Osteoblast (primary cell): ENCODE measurements around the gene GRIN2C. TPM values are rescaled to one million over a fixed set of nuclear protein-coding genes. Genes with fewer than 3 reads are reported as not detected.

Experiments used
- DNase-seq: peaks from one replicate; pipeline ENCODE4 v3.0.0; 2011; ENCODE audit warnings: low spot score, mixed read lengths; ENCODE audit not compliant: insufficient read length; ENCODE audit errors: missing footprints
- H2AFZ ChIP-seq: 2 replicates; pipeline ENCODE4 v1.6.0; 2011; ENCODE audit warnings: mild to moderate bottlenecking, low read length
- H3K27ac ChIP-seq: 2 replicates; pipeline ENCODE4 v1.5.1; 2011; ENCODE audit warnings: mild to moderate bottlenecking, low read depth, low read length, moderate library complexity
- H3K27me3 ChIP-seq: 2 replicates; pipeline ENCODE4 v1.6.0; 2012; ENCODE audit warnings: mild to moderate bottlenecking, control low read depth, inconsistent platforms, low read length, moderate library complexity; ENCODE audit not compliant: insufficient read depth
- H3K36me3 ChIP-seq: 2 replicates; pipeline ENCODE4 v1.5.1; 2011; ENCODE audit warnings: mild to moderate bottlenecking, low read length, control low read depth, moderate library complexity; ENCODE audit not compliant: insufficient read depth
- H3K4me1 ChIP-seq: 2 replicates; pipeline ENCODE4 v1.5.1; 2011; ENCODE audit warnings: mild to moderate bottlenecking, low read length, control low read depth, moderate library complexity; ENCODE audit not compliant: insufficient read depth
- H3K4me2 ChIP-seq: 2 replicates; pipeline ENCODE4 v1.6.0; 2011; ENCODE audit warnings: mild to moderate bottlenecking, low read length; ENCODE audit not compliant: insufficient read depth
- H3K4me3 ChIP-seq: fragments of 200-600 bp; sonication (generic); 3 replicates; pipeline ENCODE4 v1.5.1; 2012; ENCODE audit warnings: mild to moderate bottlenecking, low read length, inconsistent platforms; ENCODE audit not compliant: insufficient read depth
- H3K79me2 ChIP-seq: 2 replicates; pipeline ENCODE4 v1.6.0; 2012; ENCODE audit warnings: mild to moderate bottlenecking, low read length, control low read depth, inconsistent platforms; ENCODE audit not compliant: insufficient read depth
- H3K9me3 ChIP-seq: 2 replicates; pipeline ENCODE4 v1.5.1; 2011; ENCODE audit warnings: low read depth, low read length, control low read depth
- H4K20me1 ChIP-seq: 2 replicates; pipeline ENCODE4 v1.6.0; 2012; ENCODE audit warnings: mild to moderate bottlenecking, low read length, control low read depth; ENCODE audit not compliant: insufficient read depth
- CTCF ChIP-seq: IDR thresholded peaks from 2 replicates; pipeline ENCODE4 v1.5.1; 2011; ENCODE audit warnings: mild to moderate bottlenecking, low read depth, low read length, moderate library complexity; ENCODE audit errors: extremely low read depth
- total RNA-seq: library from RNA; depleted of rRNA; stranded (reverse); fragments of >200 nt; gene quantifications from 2 replicates; pipeline ENCODE4 v1.2.3, GENCODE V29; 2012

The GRIN2C gene
- total RNA-seq, 1 donor = 0.72 TPM

GRCh38 chr17:74856112-74856511 lies 3.6 kb downstream of the GRIN2C start:
- H4K20me1 ChIP-seq = no peaks in the 10 kb centered on the region
- H3K36me3 ChIP-seq = no peaks in the 10 kb centered on the region
- TF ChIP-seq CTCF = no peak
- H3K27ac ChIP-seq = no peak overlapping the region
- no peaks in the 10 kb centered on the region for H3K9me3 ChIP-seq
- H2AFZ ChIP-seq = no peak overlapping the region
- H3K4me2 ChIP-seq = no peak overlapping the region
- peaks cover 78% of the 10 kb centered on the region for H3K27me3 ChIP-seq
- no peaks in the 10 kb centered on the region for H3K79me2 ChIP-seq
- H3K4me3 ChIP-seq = no peak overlapping the region
- no peaks in the 10 kb centered on the region for H3K4me1 ChIP-seq
- DNase-seq = no peak

- DNase-seq = no peak
- TF ChIP-seq CTCF = no peak
- no peak overlapping the region for H3K4me3 ChIP-seq
- H3K4me2 ChIP-seq = no peak overlapping the region
- no peaks in the 10 kb centered on the region for H3K36me3 ChIP-seq
- no peaks in the 10 kb centered on the region for H3K9me3 ChIP-seq
- no peaks in the 10 kb centered on the region for H4K20me1 ChIP-seq
- H3K27ac ChIP-seq = no peak overlapping the region
- peaks cover 74% of the 10 kb centered on the region for H3K27me3 ChIP-seq
- no peaks in the 10 kb centered on the region for H3K79me2 ChIP-seq
- no peaks in the 10 kb centered on the region for H3K4me1 ChIP-seq
- H2AFZ ChIP-seq = no peak overlapping the region
Measured at GRCh38 chr17:74855323-74855722, 4.4 kb downstream of the GRIN2C start.

GRCh38 chr17:74854792-74855191 lies 4.9 kb downstream of the GRIN2C start:
- peaks cover 69% of the 10 kb centered on the region for H3K27me3 ChIP-seq
- H2AFZ ChIP-seq = no peak overlapping the region
- H4K20me1 ChIP-seq = no peaks in the 10 kb centered on the region
- no peak overlapping the region for H3K27ac ChIP-seq
- H3K79me2 ChIP-seq = no peaks in the 10 kb centered on the region
- H3K4me1 ChIP-seq = no peaks in the 10 kb centered on the region
- TF ChIP-seq CTCF = no peak
- no peak for DNase-seq
- no peaks in the 10 kb centered on the region for H3K9me3 ChIP-seq
- H3K4me3 ChIP-seq = no peak overlapping the region
- no peak overlapping the region for H3K4me2 ChIP-seq
- H3K36me3 ChIP-seq = no peaks in the 10 kb centered on the region

GRCh38 chr17:74853669-74854068 lies 6.0 kb downstream of the GRIN2C start:
- H3K4me1 ChIP-seq = no peaks in the 10 kb centered on the region
- peaks cover 61% of the 10 kb centered on the region for H3K27me3 ChIP-seq
- H4K20me1 ChIP-seq = no peaks in the 10 kb centered on the region
- no peaks in the 10 kb centered on the region for H3K36me3 ChIP-seq
- no peak for TF ChIP-seq CTCF
- no peaks in the 10 kb centered on the region for H3K79me2 ChIP-seq
- H2AFZ ChIP-seq = no peak overlapping the region
- no peak overlapping the region for H3K27ac ChIP-seq
- H3K4me2 ChIP-seq = no peak overlapping the region
- H3K4me3 ChIP-seq = no peak overlapping the region
- no peak for DNase-seq
- no peaks in the 10 kb centered on the region for H3K9me3 ChIP-seq
